ENCODE measurements around the gene NKD1.

NKD1 gene

GRCh38 chr16:50558913-50559312, 10.7 kb downstream of the NKD1 start:
- Histone ChIP-seq H3K4me2 (ENCODE audit: low read depth, low read length, poor library complexity, severe bottlenecking) (no peak overlapping the region), H3F3A (ENCODE audit: low read depth) (no peaks in the 10 kb centered on the region), H3K79me2 (ENCODE audit: insufficient read depth, low read length) (no peaks in the 10 kb centered on the region), H3K36me3 (ENCODE audit: insufficient read depth, low read length) (no peaks in the 10 kb centered on the region), H3K4me3 (ENCODE audit: low read length, poor library complexity, severe bottlenecking) (no peak overlapping the region), H4K20me1 (ENCODE audit: insufficient read depth, low read length, poor library complexity, severe bottlenecking) (no peaks in the 10 kb centered on the region), H2AFZ (ENCODE audit: low read length) (no peak overlapping the region), H3K9me2 (replicated peaks; ENCODE audit: low read depth, low read length) (no peaks in the 10 kb centered on the region), H3K9ac (ENCODE audit: low read depth, low read length, poor library complexity, severe bottlenecking) (no peak overlapping the region), H3K9me3 (ENCODE audit: insufficient read depth, low read depth, low read length) (no peaks in the 10 kb centered on the region), H3K4me1 (ENCODE audit: insufficient read depth, low read length, poor library complexity, severe bottlenecking) (no peaks in the 10 kb centered on the region), H3K27me3 (ENCODE audit: insufficient read depth, low read length, poor library complexity, severe bottlenecking) (no peaks in the 10 kb centered on the region)
- TF ChIP-seq CTCF (conservative IDR thresholded peaks at IDR 0.05; ENCODE audit: low read length) = no peak

- Histone ChIP-seq H3K27me3 (ENCODE audit: insufficient read depth, low read length, poor library complexity, severe bottlenecking) (no peaks in the 10 kb centered on the region), H3K4me3 (ENCODE audit: low read length, poor library complexity, severe bottlenecking) (no peak overlapping the region), H2AFZ (ENCODE audit: low read length) (no peak overlapping the region), H3K4me1 (ENCODE audit: insufficient read depth, low read length, poor library complexity, severe bottlenecking) (no peaks in the 10 kb centered on the region), H3K79me2 (ENCODE audit: insufficient read depth, low read length) (no peaks in the 10 kb centered on the region), H3F3A (ENCODE audit: low read depth) (no peaks in the 10 kb centered on the region), H3K36me3 (ENCODE audit: insufficient read depth, low read length) (no peaks in the 10 kb centered on the region), H3K9me2 (replicated peaks; ENCODE audit: low read depth, low read length) (no peaks in the 10 kb centered on the region), H3K9ac (ENCODE audit: low read depth, low read length, poor library complexity, severe bottlenecking) (no peak overlapping the region), H3K4me2 (ENCODE audit: low read depth, low read length, poor library complexity, severe bottlenecking) (no peak overlapping the region), H3K9me3 (ENCODE audit: insufficient read depth, low read depth, low read length) (no peaks in the 10 kb centered on the region), H4K20me1 (ENCODE audit: insufficient read depth, low read length, poor library complexity, severe bottlenecking) (no peaks in the 10 kb centered on the region)
- no peak for TF ChIP-seq EZH2phosphoT487 (IDR thresholded peaks at IDR 0.05; ENCODE audit: borderline replicate concordance)
- TF ChIP-seq CTCF (conservative IDR thresholded peaks at IDR 0.05; ENCODE audit: low read length) = no peak
Measured at GRCh38 chr16:50559342-50559741, 11.1 kb downstream of the NKD1 start.

DNA sequence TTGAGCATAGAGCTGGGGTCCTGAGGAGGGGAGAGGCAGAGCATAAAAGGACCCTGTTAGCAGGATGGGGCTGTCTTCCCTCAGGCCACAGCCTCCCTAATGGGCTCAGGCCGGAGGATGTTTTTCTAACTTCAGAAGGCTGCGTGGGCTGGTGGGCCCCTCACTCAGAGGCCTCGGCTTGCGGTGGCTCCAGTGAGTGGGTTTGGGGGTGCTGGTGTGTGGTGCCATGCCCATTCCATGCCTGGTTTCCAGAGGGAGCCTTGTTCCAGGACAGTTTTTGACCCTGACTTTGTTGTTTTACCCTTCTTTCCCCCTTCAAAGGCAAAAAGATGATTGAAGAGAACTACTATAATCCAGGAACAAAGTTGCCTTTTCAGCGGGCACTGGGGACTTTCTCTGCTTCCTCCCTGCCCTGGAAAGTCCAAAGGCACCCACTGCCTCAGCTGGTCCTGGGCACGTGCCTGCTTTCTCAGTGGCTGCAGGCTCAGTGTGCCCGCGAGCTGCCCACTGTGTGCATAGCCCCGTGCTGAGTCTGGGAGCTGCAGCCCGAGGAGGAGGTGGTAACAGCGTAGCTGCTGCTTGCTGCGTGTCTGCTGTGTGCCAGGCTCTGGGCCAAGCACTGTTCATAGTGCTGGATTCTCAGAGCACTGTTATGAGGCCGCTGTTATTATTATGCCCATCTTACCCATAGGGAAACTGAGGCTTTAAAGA, 11.8 kb downstream of the NKD1 start:
- H3K9me3 ChIP-seq (ENCODE audit: insufficient read depth, low read depth, low read length) = no peaks in the 10 kb centered on the region
- no peak overlapping the region for H3K4me2 ChIP-seq (ENCODE audit: low read depth, low read length, poor library complexity, severe bottlenecking)
- H2AFZ ChIP-seq (ENCODE audit: low read length) = no peak overlapping the region
- no peaks in the 10 kb centered on the region for H3K79me2 ChIP-seq (ENCODE audit: insufficient read depth, low read length)
- H3K9me2 ChIP-seq (replicated peaks; ENCODE audit: low read depth, low read length) = no peaks in the 10 kb centered on the region
- no peaks in the 10 kb centered on the region for H4K20me1 ChIP-seq (ENCODE audit: insufficient read depth, low read length, poor library complexity, severe bottlenecking)
- H3K9ac ChIP-seq (ENCODE audit: low read depth, low read length, poor library complexity, severe bottlenecking) = no peak overlapping the region
- H3K36me3 ChIP-seq (ENCODE audit: insufficient read depth, low read length) = no peaks in the 10 kb centered on the region
- no peak overlapping the region for H3K4me3 ChIP-seq (ENCODE audit: low read length, poor library complexity, severe bottlenecking)
- H3K27me3 ChIP-seq (ENCODE audit: insufficient read depth, low read length, poor library complexity, severe bottlenecking) = no peaks in the 10 kb centered on the region
- H3F3A ChIP-seq (ENCODE audit: low read depth) = no peaks in the 10 kb centered on the region
- TF ChIP-seq EZH2phosphoT487 (IDR thresholded peaks at IDR 0.05; ENCODE audit: borderline replicate concordance) = no peak
- TF ChIP-seq CTCF (conservative IDR thresholded peaks at IDR 0.05; ENCODE audit: low read length) = no peak
- H3K4me1 ChIP-seq (ENCODE audit: insufficient read depth, low read length, poor library complexity, severe bottlenecking) = no peaks in the 10 kb centered on the region

Data from Loucy (cell line).